HK-2 (cell line): ENCODE measurements around the gene CBX1.
"Not testable (repeated sequence)": the region's sequence is repeated elsewhere in the genome, so short reads cannot be mapped to it uniquely, and the experiment has no call there.

ENCODE experiments used
- DNase-seq: peaks from one replicate; pipeline ENCODE4 v3.0.0-alpha.2; 2018; ENCODE audit not compliant: unreplicated experiment

The CBX1 gene

GRCh38 chr17:48051706-48052486 lies 49.4 kb downstream of the CBX1 start:
- no peak for DNase-seq

GRCh38 chr17:48051283-48051682 lies 50.0 kb downstream of the CBX1 start:
- DNase-seq: no peak

GRCh38 chr17:48048384-48049126 lies 52.7 kb downstream of the CBX1 start:
- peak; percentile 97 for DNase-seq

- DNase-seq: peak; percentile 99
Observed at GRCh38 chr17:48047741-48048383, 53.4 kb downstream of the CBX1 start, which contains the start of gene NFE2L1. NFE2L1 (plus strand) TSS chr17:48048359; CDS start chr17:48051119, 2,760 bp downstream.

- DNase-seq: peak; percentile 30
Observed at GRCh38 chr17:48047113-48047740, 54.1 kb downstream of the CBX1 start.

GRCh38 chr17:48046296-48046695 lies 55.0 kb downstream of the CBX1 start:
- no peak for DNase-seq

- DNase-seq: peak; percentile 28
Observed at GRCh38 chr17:48045316-48046001, 55.8 kb downstream of the CBX1 start.

- DNase-seq: no peak
Observed at GRCh38 chr17:48044851-48045250, 56.4 kb downstream of the CBX1 start.

GRCh38 chr17:48043176-48043575 lies 58.1 kb downstream of the CBX1 start:
- DNase-seq: no peak

GRCh38 chr17:48038687-48039086 lies 62.6 kb downstream of the CBX1 start:
- DNase-seq: no peak

GRCh38 chr17:48037838-48038323 lies 63.4 kb downstream of the CBX1 start:
- peak; percentile 21 for DNase-seq

- peak; percentile 65 for DNase-seq
Observed at GRCh38 chr17:48037036-48037837, 64.0 kb downstream of the CBX1 start, which contains the start of gene COPZ2. COPZ2 (minus strand) TSS chr17:48037797; CDS start chr17:48037777, 20 bp downstream.

GRCh38 chr17:48036693-48037035 lies 64.6 kb downstream of the CBX1 start:
- DNase-seq: no peak

- DNase-seq: not testable (repeated sequence)
Observed at GRCh38 chr17:48034734-48035133, 66.5 kb downstream of the CBX1 start.

- DNase-seq: no peak
Observed at GRCh38 chr17:48031966-48032365, 69.3 kb downstream of the CBX1 start.

- DNase-seq: no peak
Observed at GRCh38 chr17:48030531-48030930, 70.7 kb downstream of the CBX1 start.

GRCh38 chr17:48028736-48029135 lies 72.5 kb downstream of the CBX1 start:
- no peak for DNase-seq

- DNase-seq: no peak
Observed at GRCh38 chr17:48027322-48027981, 73.8 kb downstream of the CBX1 start.

GRCh38 chr17:48026502-48027321 lies 74.6 kb downstream of the CBX1 start:
- DNase-seq: peak; percentile 79
